GM18498 (cell line): ENCODE data around the gene ABCD1.

Source experiments
- ATAC-seq: cut with Tn5 transposase; IDR thresholded peaks from one replicate; pipeline ENCODE4 v1.9.1; 2021; ENCODE audit warnings: mild to moderate bottlenecking, moderate library complexity; ENCODE audit not compliant: unreplicated experiment

ABCD1 gene

GRCh38 chrX:153782313-153782712 is 57.7 kb downstream of the ABCD1 start:
- no peak for ATAC-seq

DNA sequence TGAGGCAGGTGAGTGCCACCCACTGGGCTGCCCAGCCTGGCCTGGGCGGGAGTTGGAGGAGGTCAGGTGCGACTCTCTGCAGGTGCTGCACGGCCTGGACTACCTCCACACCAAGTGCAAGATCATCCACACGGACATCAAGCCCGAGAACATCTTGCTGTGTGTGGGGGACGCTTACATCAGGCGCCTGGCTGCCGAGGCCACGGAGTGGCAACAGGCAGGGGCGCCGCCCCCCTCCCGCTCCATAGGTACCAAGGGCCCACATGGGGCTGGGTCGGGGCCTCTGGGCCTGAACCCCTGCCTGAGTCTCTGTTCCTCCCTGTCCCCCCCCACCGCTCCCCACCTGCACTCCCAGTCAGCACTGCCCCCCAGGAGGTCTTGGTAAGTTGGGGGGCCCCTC is 58.2 kb downstream of the ABCD1 start:
- no peak for ATAC-seq

GRCh38 chrX:153783378-153784013 is 58.8 kb downstream of the ABCD1 start:
- no peak for ATAC-seq

GRCh38 chrX:153784325-153784967 is 59.8 kb downstream of the ABCD1 start:
- no peak for ATAC-seq

GRCh38 chrX:153786669-153787068 is 62.0 kb downstream of the ABCD1 start:
- no peak for ATAC-seq

GRCh38 chrX:153789654-153790053 is 65.0 kb downstream of the ABCD1 start:
- ATAC-seq = no peak

GRCh38 chrX:153791104-153791852 is 66.6 kb downstream of the ABCD1 start:
- no peak for ATAC-seq

DNA sequence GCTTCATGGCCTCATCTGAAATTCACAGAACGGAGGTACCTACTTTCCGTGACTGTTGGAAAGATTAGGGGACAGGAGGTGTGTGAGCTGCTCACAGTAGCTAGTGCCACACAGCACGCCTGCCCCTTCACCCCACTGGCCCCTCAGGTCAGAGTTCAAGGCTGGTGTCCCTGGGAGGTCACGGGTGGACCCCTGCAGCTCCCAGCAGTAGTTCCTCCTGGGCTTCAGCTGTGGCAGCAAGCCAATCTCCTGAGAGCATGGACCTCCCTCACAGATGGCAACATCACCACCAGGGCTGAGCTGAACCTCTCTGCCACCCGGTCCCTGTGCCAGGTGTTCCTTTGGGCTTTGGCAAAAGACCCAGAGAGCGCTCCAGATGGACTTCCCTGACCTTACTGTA is 67.7 kb downstream of the ABCD1 start:
- ATAC-seq = no peak

DNA sequence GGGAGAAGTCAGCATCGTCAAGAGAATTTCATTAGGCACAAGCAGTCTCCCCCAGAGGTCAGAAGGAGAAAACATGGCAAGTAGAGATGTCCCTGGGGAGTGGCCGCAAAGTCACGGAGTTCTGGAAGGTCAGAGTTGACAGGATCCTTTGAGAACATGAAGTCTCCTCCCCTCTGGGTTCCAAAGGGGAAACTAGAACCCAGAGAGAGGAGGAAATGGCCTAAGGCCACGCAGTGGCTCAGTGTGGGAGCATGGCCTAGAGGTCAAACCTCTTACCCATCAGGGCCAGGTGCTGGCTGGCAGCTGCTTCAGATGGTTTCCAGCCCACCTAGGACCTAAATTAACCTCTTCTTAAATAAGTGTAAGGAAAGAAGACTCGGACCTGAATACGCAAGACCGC is 68.6 kb downstream of the ABCD1 start:
- ATAC-seq = no peak
